GM18519 (cell line): ENCODE data around the gene TK1.
"Not testable (repeated sequence)": the region's sequence is repeated elsewhere in the genome, so short reads cannot be mapped to it uniquely, and the experiment has no call there.

Experiments
- ATAC-seq: cut with Tn5 transposase; IDR thresholded peaks from one replicate; pipeline ENCODE4 v1.9.1; 2021; ENCODE audit warnings: mild to moderate bottlenecking, moderate library complexity; ENCODE audit not compliant: unreplicated experiment, low FRiP score

The TK1 gene

GRCh38 chr17:78186692-78187595 lies at the start of gene TK1, which contains the start of gene AFMID:
Gene TK1, minus strand, starts transcription at chr17:78187052. Its CDS starts 58 bp downstream, at chr17:78186994.
Gene AFMID, plus strand, starts transcription at chr17:78187362. Its CDS starts 9 bp downstream, at chr17:78187371.
- peak; percentile 71 for ATAC-seq

GRCh38 chr17:78235885-78236284 lies 49.0 kb upstream of the TK1 start:
- ATAC-seq, result no peak

GRCh38 chr17:78235022-78235421 lies 48.2 kb upstream of the TK1 start:
- not testable (repeated sequence) for ATAC-seq

GRCh38 chr17:78234261-78234865 lies 47.5 kb upstream of the TK1 start:
- ATAC-seq, result no peak

GRCh38 chr17:78233678-78234077 lies 46.8 kb upstream of the TK1 start:
- no peak for ATAC-seq

GRCh38 chr17:78232859-78233173 lies 46.0 kb upstream of the TK1 start:
- no peak for ATAC-seq

GRCh38 chr17:78231991-78232858 lies 45.4 kb upstream of the TK1 start:
- ATAC-seq, result no peak

GRCh38 chr17:78230996-78231935 lies 44.4 kb upstream of the TK1 start, which contains the start of gene TMEM235:
Gene TMEM235, plus strand, starts transcription at chr17:78231631. Its CDS starts 393 bp downstream, at chr17:78232024.
- no peak for ATAC-seq

- ATAC-seq, result no peak
Measured at GRCh38 chr17:78230252-78230962, 43.6 kb upstream of the TK1 start.

- no peak for ATAC-seq
Measured at GRCh38 chr17:78228176-78228575, 41.3 kb upstream of the TK1 start.

- no peak for ATAC-seq
Measured at GRCh38 chr17:78227455-78227916, 40.6 kb upstream of the TK1 start.

- ATAC-seq, result no peak
Measured at GRCh38 chr17:78226759-78227454, 40.1 kb upstream of the TK1 start.

- ATAC-seq, result no peak
Measured at GRCh38 chr17:78226055-78226758, 39.4 kb upstream of the TK1 start.

- ATAC-seq, result no peak
Measured at GRCh38 chr17:78225088-78225865, 38.4 kb upstream of the TK1 start.

- no peak for ATAC-seq
Measured at GRCh38 chr17:78224231-78225087, 37.6 kb upstream of the TK1 start.

- ATAC-seq, result no peak
Measured at GRCh38 chr17:78223765-78224164, 36.9 kb upstream of the TK1 start.
